ENCODE results near the gene STK10. TPM values are rescaled to one million over a fixed set of nuclear protein-coding genes. Genes with fewer than 3 reads are reported as not detected.
A peak's percentile ranks its signal among the peaks of the same experiment; 100 is the strongest.
"Not testable (repeated sequence)": the region's sequence is repeated elsewhere in the genome, so short reads cannot be mapped to it uniquely, and the experiment has no call there.

STK10 gene
- total and polyA plus RNA-seq, 2 donors from 2014 or later, result 7.2 to 42.8 TPM

DNA sequence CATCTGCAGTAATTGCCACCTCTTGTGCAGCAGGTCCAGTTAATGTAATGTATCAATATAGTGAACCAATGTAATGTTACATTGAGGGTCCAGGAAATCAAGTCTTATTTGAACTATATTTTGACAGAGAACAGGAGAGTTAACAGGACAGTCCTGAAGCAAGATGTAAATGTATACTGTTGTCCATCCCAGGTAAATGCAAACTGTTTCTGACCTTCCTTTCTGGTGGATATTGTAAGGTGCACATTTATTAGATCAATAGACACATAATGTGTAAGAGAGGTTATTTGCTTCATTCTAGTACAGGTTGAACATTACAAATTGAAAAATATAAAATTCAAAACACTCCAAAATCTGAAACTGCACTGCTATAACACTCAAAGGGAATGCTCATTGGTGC, 158.1 kb downstream of the STK10 start:
- no peaks in the 10 kb centered on the region for H3K27me3 ChIP-seq (ENCODE audit: control insufficient read depth, insufficient read depth, low read length)
- H3K4me3 ChIP-seq (ENCODE audit: low read length in 3 of 3), result no peak overlapping the region
- FAIRE-seq (no peak), DNase-seq (no peak)
- intact Hi-C loops (cut with DNase I), result loop anchor here (10.0 kb wide), 1 partner anchor 115 kb away; no protein-coding TSS in a partner anchor
- H3K9me3 ChIP-seq (ENCODE audit: control insufficient read depth in 2 of 3, insufficient read depth in 1 of 3, low read length in 3 of 3), result no peaks in the 10 kb centered on the region
- TF ChIP-seq, protein P1, sequence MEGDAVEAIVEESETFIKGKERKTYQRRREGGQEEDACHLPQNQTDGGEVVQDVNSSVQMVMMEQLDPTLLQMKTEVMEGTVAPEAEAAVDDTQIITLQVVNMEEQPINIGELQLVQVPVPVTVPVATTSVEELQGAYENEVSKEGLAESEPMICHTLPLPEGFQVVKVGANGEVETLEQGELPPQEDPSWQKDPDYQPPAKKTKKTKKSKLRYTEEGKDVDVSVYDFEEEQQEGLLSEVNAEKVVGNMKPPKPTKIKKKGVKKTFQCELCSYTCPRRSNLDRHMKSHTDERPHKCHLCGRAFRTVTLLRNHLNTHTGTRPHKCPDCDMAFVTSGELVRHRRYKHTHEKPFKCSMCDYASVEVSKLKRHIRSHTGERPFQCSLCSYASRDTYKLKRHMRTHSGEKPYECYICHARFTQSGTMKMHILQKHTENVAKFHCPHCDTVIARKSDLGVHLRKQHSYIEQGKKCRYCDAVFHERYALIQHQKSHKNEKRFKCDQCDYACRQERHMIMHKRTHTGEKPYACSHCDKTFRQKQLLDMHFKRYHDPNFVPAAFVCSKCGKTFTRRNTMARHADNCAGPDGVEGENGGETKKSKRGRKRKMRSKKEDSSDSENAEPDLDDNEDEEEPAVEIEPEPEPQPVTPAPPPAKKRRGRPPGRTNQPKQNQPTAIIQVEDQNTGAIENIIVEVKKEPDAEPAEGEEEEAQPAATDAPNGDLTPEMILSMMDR (IDR thresholded peaks at IDR 0.05; ENCODE audit: borderline replicate concordance, extremely low read depth, insufficient read depth), result no peak
- no peak overlapping the region for H3K27ac ChIP-seq (ENCODE audit: low read depth in 2 of 2, low read length in 2 of 2)
- H3K4me1 ChIP-seq (ENCODE audit: control insufficient read depth in 2 of 3, insufficient read depth in 2 of 3, low read depth in 1 of 3, low read length in 3 of 3), result no peaks in the 10 kb centered on the region
- H3K9ac ChIP-seq (ENCODE audit: low read length in 3 of 3), result no peak overlapping the region
- no peaks in the 10 kb centered on the region for H3K36me3 ChIP-seq (ENCODE audit: control insufficient read depth in 2 of 3, insufficient read depth in 3 of 3, low read length in 3 of 3)

DNA sequence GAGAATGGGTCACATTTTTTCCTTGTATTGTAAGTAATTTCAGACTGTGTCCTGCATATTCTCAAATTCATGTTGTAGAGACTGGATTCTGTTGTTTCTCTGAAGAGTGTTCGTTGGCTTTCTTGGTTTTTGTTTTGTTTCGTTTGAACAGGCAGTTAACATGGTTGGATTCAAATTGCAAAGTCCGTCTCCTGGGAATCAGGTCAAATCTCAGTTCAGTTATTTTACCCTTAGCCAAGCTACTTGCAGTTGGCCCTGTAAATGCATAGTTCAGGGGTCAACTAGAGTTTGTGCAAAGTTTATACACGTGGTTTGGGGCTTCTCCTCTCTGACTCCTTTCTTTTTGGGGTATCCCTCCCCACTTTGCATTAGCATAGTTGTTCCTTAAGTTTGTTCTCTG, 159.9 kb downstream of the STK10 start:
- no peaks in the 10 kb centered on the region for H3K27me3 ChIP-seq (ENCODE audit: control insufficient read depth, insufficient read depth, low read length)
- H3K9me3 ChIP-seq (ENCODE audit: control insufficient read depth in 2 of 3, insufficient read depth in 1 of 3, low read length in 3 of 3), result no peaks in the 10 kb centered on the region
- TF ChIP-seq, protein P1 (IDR thresholded peaks at IDR 0.05; ENCODE audit: borderline replicate concordance, extremely low read depth, insufficient read depth), result no peak
- DNase-seq, result peak in 2 of 5 donors; percentile 22 to 66
- peak overlapping the region in 1 of 3 donors; percentile 14 for H3K4me3 ChIP-seq (ENCODE audit: low read length in 3 of 3)
- FAIRE-seq, result no peak
- H3K27ac ChIP-seq (ENCODE audit: low read depth in 2 of 2, low read length in 2 of 2), result no peak overlapping the region
- intact Hi-C loops (cut with DNase I), result no loop called here
- H3K36me3 ChIP-seq (ENCODE audit: control insufficient read depth in 2 of 3, insufficient read depth in 3 of 3, low read length in 3 of 3), result no peaks in the 10 kb centered on the region
- no peak overlapping the region for H3K9ac ChIP-seq (ENCODE audit: low read length in 3 of 3)
- no peaks in the 10 kb centered on the region for H3K4me1 ChIP-seq (ENCODE audit: control insufficient read depth in 2 of 3, insufficient read depth in 2 of 3, low read depth in 1 of 3, low read length in 3 of 3)

DNA sequence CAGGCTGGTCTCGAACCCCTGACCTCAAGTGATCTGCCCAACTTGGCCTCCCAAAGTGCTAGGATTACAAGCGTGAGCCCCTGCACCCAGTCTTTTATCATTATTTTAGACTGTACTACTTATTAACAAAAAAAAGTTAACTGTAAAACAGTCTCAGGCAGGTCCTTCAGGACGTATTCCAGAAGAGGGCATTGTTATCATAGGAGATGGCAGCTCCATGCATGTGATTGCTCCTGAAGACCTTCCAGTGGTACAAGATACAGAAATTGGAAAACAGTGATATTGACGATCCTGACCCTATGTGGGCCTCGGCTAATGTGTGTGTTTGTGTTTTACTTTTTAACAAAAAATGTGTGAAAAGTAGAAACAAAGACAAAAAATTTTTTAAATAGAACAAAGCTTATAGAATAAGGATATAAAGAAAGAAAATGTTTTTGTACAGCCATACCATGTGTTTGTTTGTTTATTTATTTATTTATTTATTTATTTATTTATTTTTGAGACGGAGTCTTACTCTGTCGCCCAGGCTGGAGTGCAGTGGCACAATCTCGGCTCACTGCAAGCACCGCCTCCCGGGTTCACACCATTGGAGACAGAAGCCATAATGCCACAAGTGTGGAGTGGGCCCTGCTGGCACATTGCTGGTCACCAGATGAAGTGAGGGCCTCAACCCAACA, 167.8 kb downstream of the STK10 start:
- H3K9me3 ChIP-seq (ENCODE audit: control insufficient read depth in 2 of 3, insufficient read depth in 1 of 3, low read length in 3 of 3); DNase-seq; H3K4me1 ChIP-seq (ENCODE audit: control insufficient read depth in 2 of 3, insufficient read depth in 2 of 3, low read depth in 1 of 3, low read length in 3 of 3); H3K9ac ChIP-seq (ENCODE audit: low read length in 3 of 3); H3K27ac ChIP-seq (ENCODE audit: low read depth in 2 of 2, low read length in 2 of 2); intact Hi-C loops (cut with DNase I); H3K27me3 ChIP-seq (ENCODE audit: control insufficient read depth, insufficient read depth, low read length); FAIRE-seq; H3K4me3 ChIP-seq (ENCODE audit: low read length in 3 of 3); H3K36me3 ChIP-seq (ENCODE audit: control insufficient read depth in 2 of 3, insufficient read depth in 3 of 3, low read length in 3 of 3): not testable (repeated sequence)
- TF ChIP-seq, protein P1 (IDR thresholded peaks at IDR 0.05; ENCODE audit: borderline replicate concordance, extremely low read depth, insufficient read depth), result peak; percentile 24
